ENCODE results near the gene TBPL1.
"Not testable (repeated sequence)": the region's sequence is repeated elsewhere in the genome, so short reads cannot be mapped to it uniquely, and the experiment has no call there.

The TBPL1 gene

GRCh38 chr6:133978896-133979240 is 25.8 kb downstream of the TBPL1 start:
- no peaks in the 10 kb centered on the region for H3K27me3 Mint-ChIP-seq
- H3K9me3 Mint-ChIP-seq (ENCODE audit: low read depth), result no peaks in the 10 kb centered on the region
- H3K4me1 Mint-ChIP-seq (ENCODE audit: low read depth), result peaks cover 43% of the 10 kb centered on the region
- no peak overlapping the region for H3K27ac Mint-ChIP-seq
- no peak overlapping the region for H3K4me3 Mint-ChIP-seq
- peaks cover 10% of the 10 kb centered on the region for H3K36me3 Mint-ChIP-seq

GRCh38 chr6:133979269-133979963 is 26.4 kb downstream of the TBPL1 start:
- H3K4me3 Mint-ChIP-seq, H3K27me3 Mint-ChIP-seq, H3K27ac Mint-ChIP-seq: not testable (repeated sequence)

GRCh38 chr6:133980168-133980567 is 27.1 kb downstream of the TBPL1 start:
- Mint-ChIP-seq H3K9me3 (ENCODE audit: low read depth) (no peaks in the 10 kb centered on the region), H3K27me3 (no peaks in the 10 kb centered on the region), H3K4me3 (no peak overlapping the region), H3K36me3 (peaks cover 12% of the 10 kb centered on the region), H3K27ac (no peak overlapping the region), H3K4me1 (ENCODE audit: low read depth) (peaks cover 52% of the 10 kb centered on the region)

More at GRCh38 chr6:133979269-133979963, 26.4 kb downstream of the TBPL1 start:
- peaks cover 48% of the 10 kb centered on the region for H3K4me1 Mint-ChIP-seq (ENCODE audit: low read depth)
- H3K36me3 Mint-ChIP-seq; H3K9me3 Mint-ChIP-seq (ENCODE audit: low read depth): not testable (repeated sequence)

- peak overlapping the region; percentile 43 for H3K4me3 Mint-ChIP-seq
- H3K27ac Mint-ChIP-seq, result peak overlapping the region; percentile 36
- H3K27me3 Mint-ChIP-seq, result no peaks in the 10 kb centered on the region
- peaks cover 45% of the 10 kb centered on the region for H3K4me1 Mint-ChIP-seq (ENCODE audit: low read depth)
- no peaks in the 10 kb centered on the region for H3K9me3 Mint-ChIP-seq (ENCODE audit: low read depth)
- H3K36me3 Mint-ChIP-seq, result peaks cover 12% of the 10 kb centered on the region
These were observed 30.3 kb downstream of the TBPL1 start for GRCh38 chr6:133983099-133983939.

GRCh38 chr6:133985970-133986369 is 32.9 kb downstream of the TBPL1 start:
- Mint-ChIP-seq H3K27ac (no peak overlapping the region), H3K4me1 (ENCODE audit: low read depth) (peaks cover 40% of the 10 kb centered on the region), H3K27me3 (no peaks in the 10 kb centered on the region), H3K36me3 (peaks cover 15% of the 10 kb centered on the region), H3K9me3 (ENCODE audit: low read depth) (no peaks in the 10 kb centered on the region), H3K4me3 (no peak overlapping the region)

GRCh38 chr6:133986942-133987341 is 33.9 kb downstream of the TBPL1 start:
- no peaks in the 10 kb centered on the region for H3K9me3 Mint-ChIP-seq (ENCODE audit: low read depth)
- H3K27me3 Mint-ChIP-seq, result no peaks in the 10 kb centered on the region
- no peak overlapping the region for H3K4me3 Mint-ChIP-seq
- H3K4me1 Mint-ChIP-seq (ENCODE audit: low read depth), result peaks cover 38% of the 10 kb centered on the region
- H3K27ac Mint-ChIP-seq, result no peak overlapping the region
- H3K36me3 Mint-ChIP-seq, result peaks cover 15% of the 10 kb centered on the region

GRCh38 chr6:133989525-133989924 is 36.5 kb downstream of the TBPL1 start:
- no peak overlapping the region for H3K4me3 Mint-ChIP-seq
- peaks cover 9% of the 10 kb centered on the region for H3K36me3 Mint-ChIP-seq
- H3K27ac Mint-ChIP-seq, result no peak overlapping the region
- H3K9me3 Mint-ChIP-seq (ENCODE audit: low read depth), result no peaks in the 10 kb centered on the region
- peaks cover 14% of the 10 kb centered on the region for H3K4me1 Mint-ChIP-seq (ENCODE audit: low read depth)
- no peaks in the 10 kb centered on the region for H3K27me3 Mint-ChIP-seq

- Mint-ChIP-seq H3K4me1 (ENCODE audit: low read depth) (peaks cover 9% of the 10 kb centered on the region), H3K9me3 (ENCODE audit: low read depth) (no peaks in the 10 kb centered on the region), H3K36me3 (peaks cover 7% of the 10 kb centered on the region), H3K4me3 (no peak overlapping the region), H3K27me3 (no peaks in the 10 kb centered on the region), H3K27ac (no peak overlapping the region)
These were observed 37.3 kb downstream of the TBPL1 start for GRCh38 chr6:133990321-133990720.

- Mint-ChIP-seq H3K9me3 (ENCODE audit: low read depth) (no peaks in the 10 kb centered on the region), H3K4me1 (ENCODE audit: low read depth) (peaks cover under 1% of the 10 kb centered on the region), H3K27ac (no peak overlapping the region), H3K27me3 (no peaks in the 10 kb centered on the region), H3K36me3 (peaks cover 3% of the 10 kb centered on the region), H3K4me3 (no peak overlapping the region)
These were observed 38.1 kb downstream of the TBPL1 start for GRCh38 chr6:133991096-133991593.

- Mint-ChIP-seq H3K36me3 (peaks cover 3% of the 10 kb centered on the region), H3K4me3 (no peak overlapping the region), H3K27ac (no peak overlapping the region), H3K4me1 (ENCODE audit: low read depth) (no peaks in the 10 kb centered on the region), H3K9me3 (ENCODE audit: low read depth) (no peaks in the 10 kb centered on the region), H3K27me3 (no peaks in the 10 kb centered on the region)
These were observed 40.1 kb downstream of the TBPL1 start for GRCh38 chr6:133992992-133993680.

- Mint-ChIP-seq H3K9me3 (ENCODE audit: low read depth) (no peaks in the 10 kb centered on the region), H3K27ac (no peak overlapping the region), H3K4me3 (no peak overlapping the region), H3K4me1 (ENCODE audit: low read depth) (no peaks in the 10 kb centered on the region), H3K36me3 (no peaks in the 10 kb centered on the region), H3K27me3 (no peaks in the 10 kb centered on the region)
These were observed 42.3 kb downstream of the TBPL1 start for GRCh38 chr6:133995296-133995695.

GRCh38 chr6:133995758-133996157 is 42.7 kb downstream of the TBPL1 start:
- H3K9me3 Mint-ChIP-seq (ENCODE audit: low read depth), result no peaks in the 10 kb centered on the region
- no peak overlapping the region for H3K4me3 Mint-ChIP-seq
- H3K27me3 Mint-ChIP-seq, result no peaks in the 10 kb centered on the region
- H3K4me1 Mint-ChIP-seq (ENCODE audit: low read depth), result no peaks in the 10 kb centered on the region
- H3K27ac Mint-ChIP-seq, result no peak overlapping the region
- H3K36me3 Mint-ChIP-seq, result no peaks in the 10 kb centered on the region

- Mint-ChIP-seq H3K27ac (no peak overlapping the region), H3K4me3 (no peak overlapping the region), H3K9me3 (ENCODE audit: low read depth) (no peaks in the 10 kb centered on the region), H3K4me1 (ENCODE audit: low read depth) (no peaks in the 10 kb centered on the region), H3K36me3 (no peaks in the 10 kb centered on the region), H3K27me3 (no peaks in the 10 kb centered on the region)
These were observed 44.2 kb downstream of the TBPL1 start for GRCh38 chr6:133997267-133997666.

- no peak overlapping the region for H3K4me3 Mint-ChIP-seq
- H3K9me3 Mint-ChIP-seq (ENCODE audit: low read depth), result no peaks in the 10 kb centered on the region
- H3K4me1 Mint-ChIP-seq (ENCODE audit: low read depth), result no peaks in the 10 kb centered on the region
- H3K27me3 Mint-ChIP-seq, result peaks cover 2% of the 10 kb centered on the region
- H3K27ac Mint-ChIP-seq, result no peak overlapping the region
- no peaks in the 10 kb centered on the region for H3K36me3 Mint-ChIP-seq
These were observed 46.3 kb downstream of the TBPL1 start for GRCh38 chr6:133999305-133999704.

GRCh38 chr6:134000443-134000842 is 47.4 kb downstream of the TBPL1 start:
- Mint-ChIP-seq H3K9me3 (ENCODE audit: low read depth) (no peaks in the 10 kb centered on the region), H3K36me3 (no peaks in the 10 kb centered on the region), H3K27me3 (peaks cover 2% of the 10 kb centered on the region), H3K27ac (no peak overlapping the region), H3K4me1 (ENCODE audit: low read depth) (no peaks in the 10 kb centered on the region), H3K4me3 (no peak overlapping the region)
